Measurements from ENCODE around the gene ARF4. TPM values are rescaled to one million over a fixed set of nuclear protein-coding genes. Genes with fewer than 3 reads are reported as not detected.

Gene ARF4
- total and polyA plus RNA-seq, 10 of the 15 experiments (the other 5 are each of a cell fraction or from before 2014, with no cell fraction given): 66.2 to 283 (median 128) TPM

DNA sequence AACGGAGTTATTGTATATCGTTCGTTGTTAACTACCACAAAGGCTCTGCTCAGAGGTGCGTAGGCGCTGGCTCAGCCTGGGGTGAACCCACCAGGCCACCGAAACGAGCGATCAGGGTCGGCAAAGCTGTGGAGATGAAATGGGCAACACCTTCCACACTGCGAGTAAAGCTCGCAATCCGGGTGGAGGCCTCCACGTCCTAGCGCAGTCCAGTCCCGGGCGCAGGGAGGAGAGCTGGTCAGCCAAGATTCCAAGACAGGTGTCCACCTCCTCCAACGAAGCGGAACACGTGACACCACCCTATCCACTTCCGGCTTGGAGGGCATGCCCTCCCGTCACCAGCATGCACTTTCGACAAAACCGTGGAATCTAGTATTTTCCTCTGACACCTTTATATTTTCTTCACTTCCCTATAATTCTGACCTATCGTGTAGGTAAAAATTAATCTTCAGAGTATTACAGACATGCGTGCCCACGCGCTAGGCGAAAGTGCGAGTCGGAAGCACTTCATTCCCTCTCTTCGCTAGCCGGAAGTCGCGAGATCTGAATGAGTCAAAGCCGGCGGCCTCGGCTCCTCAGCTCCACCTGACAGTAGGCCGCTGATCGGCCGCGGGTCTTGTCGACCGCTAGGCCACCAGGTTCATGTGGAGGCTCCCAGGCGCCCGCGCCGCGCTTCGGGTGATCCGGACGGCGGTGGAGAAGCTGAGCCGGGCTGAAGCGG, 41.2 kb downstream of the ARF4 start, which contains the start of gene PDE12 (continued):
- TF ChIP-seq SRF (IDR thresholded peaks at IDR 0.05; ENCODE audit: low read depth in 2 of 2, low read length in 2 of 2): no peak
- TF ChIP-seq ZNF217 (IDR thresholded peaks at IDR 0.05): no peak
- no peak for TF ChIP-seq SPI1 (IDR thresholded peaks at IDR 0.05; ENCODE audit: borderline replicate concordance, insufficient read depth, low read depth, low read length)
- no peak for TF ChIP-seq NRF1 (conservative IDR thresholded peaks at IDR 0.05; ENCODE audit: low read depth, low read length)
- TF ChIP-seq POU2F2 (IDR thresholded peaks at IDR 0.05; ENCODE audit: borderline replicate concordance, low read depth, low read length): peak; percentile 76; the same call in 2 of the 3 replicates
- peak; percentile 93 for TF ChIP-seq CREB1 (IDR thresholded peaks at IDR 0.05; ENCODE audit: low read depth)
- peak; percentile 50 for TF ChIP-seq JUNB (IDR thresholded peaks at IDR 0.05)
- no peak for TF ChIP-seq CHD4 (IDR thresholded peaks at IDR 0.05)
- TF ChIP-seq MEF2A (IDR thresholded peaks at IDR 0.05; ENCODE audit: insufficient read depth, low read depth, low read length): 0 out of 2 replicates have a peak, but pooled peaks have one; percentile 41
- TF ChIP-seq, protein P1, sequence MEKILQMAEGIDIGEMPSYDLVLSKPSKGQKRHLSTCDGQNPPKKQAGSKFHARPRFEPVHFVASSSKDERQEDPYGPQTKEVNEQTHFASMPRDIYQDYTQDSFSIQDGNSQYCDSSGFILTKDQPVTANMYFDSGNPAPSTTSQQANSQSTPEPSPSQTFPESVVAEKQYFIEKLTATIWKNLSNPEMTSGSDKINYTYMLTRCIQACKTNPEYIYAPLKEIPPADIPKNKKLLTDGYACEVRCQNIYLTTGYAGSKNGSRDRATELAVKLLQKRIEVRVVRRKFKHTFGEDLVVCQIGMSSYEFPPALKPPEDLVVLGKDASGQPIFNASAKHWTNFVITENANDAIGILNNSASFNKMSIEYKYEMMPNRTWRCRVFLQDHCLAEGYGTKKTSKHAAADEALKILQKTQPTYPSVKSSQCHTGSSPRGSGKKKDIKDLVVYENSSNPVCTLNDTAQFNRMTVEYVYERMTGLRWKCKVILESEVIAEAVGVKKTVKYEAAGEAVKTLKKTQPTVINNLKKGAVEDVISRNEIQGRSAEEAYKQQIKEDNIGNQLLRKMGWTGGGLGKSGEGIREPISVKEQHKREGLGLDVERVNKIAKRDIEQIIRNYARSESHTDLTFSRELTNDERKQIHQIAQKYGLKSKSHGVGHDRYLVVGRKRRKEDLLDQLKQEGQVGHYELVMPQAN (conservative IDR thresholded peaks at IDR 0.05): peak; percentile 91
- TF ChIP-seq, protein P2, sequence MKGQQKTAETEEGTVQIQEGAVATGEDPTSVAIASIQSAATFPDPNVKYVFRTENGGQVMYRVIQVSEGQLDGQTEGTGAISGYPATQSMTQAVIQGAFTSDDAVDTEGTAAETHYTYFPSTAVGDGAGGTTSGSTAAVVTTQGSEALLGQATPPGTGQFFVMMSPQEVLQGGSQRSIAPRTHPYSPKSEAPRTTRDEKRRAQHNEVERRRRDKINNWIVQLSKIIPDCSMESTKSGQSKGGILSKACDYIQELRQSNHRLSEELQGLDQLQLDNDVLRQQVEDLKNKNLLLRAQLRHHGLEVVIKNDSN (IDR thresholded peaks at IDR 0.05; ENCODE audit: borderline replicate concordance, extremely low read length, insufficient read depth, low read depth, low read length): peak; percentile 93
- TF ChIP-seq ZNF24 (IDR thresholded peaks at IDR 0.05): peak; percentile 82
- TF ChIP-seq TCF7 (IDR thresholded peaks at IDR 0.05; ENCODE audit: borderline replicate concordance): no peak
- TF ChIP-seq ZNF207 (IDR thresholded peaks at IDR 0.05; ENCODE audit: borderline replicate concordance): peak; percentile 76
- peak; percentile 74 for TF ChIP-seq HDAC6 (IDR thresholded peaks at IDR 0.05; ENCODE audit: unreplicated experiment)
- TF ChIP-seq IRF5 (IDR thresholded peaks at IDR 0.05; ENCODE audit: borderline replicate concordance): peak; percentile 71; the same call in 1 of the 2 replicates
- no peak for TF ChIP-seq BMI1 (IDR thresholded peaks at IDR 0.05; ENCODE audit: borderline replicate concordance)
- peak; percentile 61; the same call in 1 of the 2 replicates for TF ChIP-seq BRCA1 (IDR thresholded peaks at IDR 0.05; ENCODE audit: low read depth, low read length)
- peak; percentile 96 for TF ChIP-seq NR2F1 (conservative IDR thresholded peaks at IDR 0.05)
- peak; percentile 94 for TF ChIP-seq TAF1 (IDR thresholded peaks at IDR 0.05; ENCODE audit: borderline replicate concordance, low read depth, low read length)
- TF ChIP-seq, protein P3, sequence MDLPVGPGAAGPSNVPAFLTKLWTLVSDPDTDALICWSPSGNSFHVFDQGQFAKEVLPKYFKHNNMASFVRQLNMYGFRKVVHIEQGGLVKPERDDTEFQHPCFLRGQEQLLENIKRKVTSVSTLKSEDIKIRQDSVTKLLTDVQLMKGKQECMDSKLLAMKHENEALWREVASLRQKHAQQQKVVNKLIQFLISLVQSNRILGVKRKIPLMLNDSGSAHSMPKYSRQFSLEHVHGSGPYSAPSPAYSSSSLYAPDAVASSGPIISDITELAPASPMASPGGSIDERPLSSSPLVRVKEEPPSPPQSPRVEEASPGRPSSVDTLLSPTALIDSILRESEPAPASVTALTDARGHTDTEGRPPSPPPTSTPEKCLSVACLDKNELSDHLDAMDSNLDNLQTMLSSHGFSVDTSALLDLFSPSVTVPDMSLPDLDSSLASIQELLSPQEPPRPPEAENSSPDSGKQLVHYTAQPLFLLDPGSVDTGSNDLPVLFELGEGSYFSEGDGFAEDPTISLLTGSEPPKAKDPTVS (IDR thresholded peaks at IDR 0.05; ENCODE audit: low read depth, low read length): no peak
- TF ChIP-seq ATF3 (IDR thresholded peaks at IDR 0.05; ENCODE audit: borderline replicate concordance, extremely low read depth, low read depth, low read length): peak; percentile 77; the same call in 1 of the 2 replicates
- peak; percentile 85 to 88 for TF ChIP-seq IKZF2 (IDR thresholded peaks at IDR 0.05)
- TF ChIP-seq YBX1 (IDR thresholded peaks at IDR 0.05): no peak
- peak; percentile 58 for TF ChIP-seq SMAD1 (IDR thresholded peaks at IDR 0.05; ENCODE audit: low read depth, partially characterized antibody)
